ENCODE data around the gene PTPRM. TPM values are rescaled to one million over a fixed set of nuclear protein-coding genes. Genes with fewer than 3 reads are reported as not detected.

Gene PTPRM
- total RNA-seq, 2 experiments from 2014 or later = 2.1 to 3.0 TPM

DNA sequence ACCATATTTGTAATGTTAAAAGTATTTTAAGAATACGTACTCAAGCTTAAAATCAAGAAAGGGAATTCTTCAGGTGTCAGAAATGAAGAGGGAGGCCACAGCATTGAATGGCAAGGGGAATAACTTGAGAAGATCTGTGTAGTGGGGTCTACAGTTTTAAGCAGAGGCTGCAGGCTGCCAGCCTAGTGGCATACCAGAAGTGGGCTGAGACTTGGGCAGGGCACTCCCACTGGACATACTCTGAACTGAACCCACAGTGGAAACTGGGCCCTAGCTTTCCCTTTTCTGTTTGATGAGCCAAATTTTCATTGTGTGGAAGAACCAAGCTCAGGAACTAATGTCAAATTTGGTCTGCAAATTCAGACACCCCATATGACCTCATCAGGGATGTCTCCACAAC, 238.8 kb downstream of the PTPRM start:
- TF ChIP-seq, protein P1, sequence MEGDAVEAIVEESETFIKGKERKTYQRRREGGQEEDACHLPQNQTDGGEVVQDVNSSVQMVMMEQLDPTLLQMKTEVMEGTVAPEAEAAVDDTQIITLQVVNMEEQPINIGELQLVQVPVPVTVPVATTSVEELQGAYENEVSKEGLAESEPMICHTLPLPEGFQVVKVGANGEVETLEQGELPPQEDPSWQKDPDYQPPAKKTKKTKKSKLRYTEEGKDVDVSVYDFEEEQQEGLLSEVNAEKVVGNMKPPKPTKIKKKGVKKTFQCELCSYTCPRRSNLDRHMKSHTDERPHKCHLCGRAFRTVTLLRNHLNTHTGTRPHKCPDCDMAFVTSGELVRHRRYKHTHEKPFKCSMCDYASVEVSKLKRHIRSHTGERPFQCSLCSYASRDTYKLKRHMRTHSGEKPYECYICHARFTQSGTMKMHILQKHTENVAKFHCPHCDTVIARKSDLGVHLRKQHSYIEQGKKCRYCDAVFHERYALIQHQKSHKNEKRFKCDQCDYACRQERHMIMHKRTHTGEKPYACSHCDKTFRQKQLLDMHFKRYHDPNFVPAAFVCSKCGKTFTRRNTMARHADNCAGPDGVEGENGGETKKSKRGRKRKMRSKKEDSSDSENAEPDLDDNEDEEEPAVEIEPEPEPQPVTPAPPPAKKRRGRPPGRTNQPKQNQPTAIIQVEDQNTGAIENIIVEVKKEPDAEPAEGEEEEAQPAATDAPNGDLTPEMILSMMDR (IDR thresholded peaks at IDR 0.05) = no peak
- intact Hi-C loops (cut with micrococcal nuclease) = no loop called here
- Mint-ChIP-seq H3K27me3 (no peaks in the 10 kb centered on the region), H3K27ac (no peak overlapping the region), H3K36me3 (ENCODE audit: low read depth) (no peaks in the 10 kb centered on the region), H3K9me3 (no peaks in the 10 kb centered on the region), H3K4me3 (no peak overlapping the region), H3K4me1 (ENCODE audit: low read depth) (no peaks in the 10 kb centered on the region)
- ChIA-PET POLR2A (no interaction called here), CTCF (interaction anchor here (1.3 kb wide), 1 partner anchor 14 kb away, joined by 3 read pairs; no protein-coding TSS in a partner anchor)
- DNase-seq (no peak), ATAC-seq (no peak)

DNA sequence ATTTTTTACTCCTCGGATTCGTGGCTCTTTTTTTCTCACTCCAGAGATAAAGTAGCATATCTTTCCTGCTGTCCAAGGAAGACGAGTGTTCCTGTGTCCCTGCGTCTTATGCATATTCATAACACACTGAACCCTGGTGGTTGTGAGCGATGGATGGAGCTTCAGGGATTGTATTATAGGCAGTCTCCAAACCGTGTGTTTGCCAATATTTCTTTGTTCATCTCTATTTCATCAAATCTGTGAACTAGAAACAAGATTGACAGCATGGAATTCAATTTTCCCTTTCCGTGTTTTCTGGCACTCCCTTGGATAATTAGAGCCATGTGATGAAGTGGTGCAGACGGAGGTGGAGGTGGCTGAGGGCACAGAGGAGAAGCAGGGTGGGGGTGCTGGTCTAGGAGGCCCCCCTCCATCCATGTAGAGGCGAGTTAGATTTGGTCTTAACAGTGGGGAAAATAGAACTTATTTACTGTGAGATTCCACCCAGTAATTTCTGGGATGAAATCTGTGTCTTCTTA, 240.9 kb downstream of the PTPRM start:
- no peak for DNase-seq
- ATAC-seq = no peak
- ChIA-PET CTCF (no interaction called here), POLR2A (no interaction called here)
- intact Hi-C loops (cut with micrococcal nuclease) = no loop called here
- H3K27ac Mint-ChIP-seq = no peak overlapping the region
- H3K36me3 Mint-ChIP-seq (ENCODE audit: low read depth) = no peaks in the 10 kb centered on the region
- TF ChIP-seq, protein P1 (IDR thresholded peaks at IDR 0.05) = no peak
- H3K27me3 Mint-ChIP-seq = no peaks in the 10 kb centered on the region
- no peaks in the 10 kb centered on the region for H3K9me3 Mint-ChIP-seq
- H3K4me3 Mint-ChIP-seq = no peak overlapping the region
- H3K4me1 Mint-ChIP-seq (ENCODE audit: low read depth) = no peaks in the 10 kb centered on the region

DNA sequence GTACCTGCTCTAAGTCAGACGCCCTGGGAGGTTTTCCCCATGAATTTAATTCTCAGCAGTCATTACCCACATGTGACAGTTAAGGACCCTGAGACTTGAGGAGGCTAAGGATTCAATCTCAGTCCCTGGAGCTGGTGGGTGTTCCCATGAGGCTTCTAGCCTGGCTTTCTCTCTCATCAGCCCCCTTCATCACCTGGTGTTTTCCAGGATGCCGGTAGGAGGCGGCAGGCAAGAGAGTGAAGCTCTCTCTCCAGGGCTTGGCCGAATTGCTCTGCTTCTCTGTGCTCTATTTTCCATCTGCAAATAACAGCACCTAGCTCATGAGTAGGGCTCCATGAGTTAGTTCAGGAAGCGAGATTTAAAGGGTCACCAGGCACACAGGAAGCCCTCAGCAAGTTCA, 241.9 kb downstream of the PTPRM start:
- ATAC-seq = no peak
- DNase-seq = no peak
- Mint-ChIP-seq H3K27me3 (no peaks in the 10 kb centered on the region), H3K9me3 (peaks cover 2% of the 10 kb centered on the region), H3K36me3 (ENCODE audit: low read depth) (no peaks in the 10 kb centered on the region), H3K4me3 (no peak overlapping the region), H3K4me1 (ENCODE audit: low read depth) (no peaks in the 10 kb centered on the region), H3K27ac (no peak overlapping the region)
- TF ChIP-seq, protein P1 (IDR thresholded peaks at IDR 0.05) = no peak
- ChIA-PET POLR2A (no interaction called here), CTCF (no interaction called here)
- intact Hi-C loops (cut with micrococcal nuclease) = no loop called here

DNA sequence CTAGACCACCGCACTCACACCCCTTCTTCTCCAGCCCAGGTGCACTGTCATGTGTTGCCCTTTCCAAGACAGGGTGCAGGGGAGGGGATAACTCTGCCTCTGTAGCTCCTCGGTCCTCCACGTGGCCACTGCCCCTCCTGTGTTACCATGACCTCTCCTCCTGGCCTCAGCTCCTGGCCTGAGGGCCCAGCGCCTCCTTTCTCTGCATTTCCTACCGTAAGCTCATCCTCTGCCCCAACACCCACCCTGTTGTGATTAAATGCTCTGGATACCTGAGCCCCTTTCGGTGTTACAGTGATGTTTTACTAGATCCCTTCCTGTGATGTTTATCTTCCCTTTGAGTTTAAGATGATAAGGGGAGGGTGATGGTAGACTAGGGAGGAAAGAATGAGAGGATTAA, 242.3 kb downstream of the PTPRM start:
- ATAC-seq = no peak
- CTCF ChIA-PET = no interaction called here
- POLR2A ChIA-PET = no interaction called here
- no peak overlapping the region for H3K27ac Mint-ChIP-seq
- TF ChIP-seq, protein P1 (IDR thresholded peaks at IDR 0.05) = no peak
- H3K4me3 Mint-ChIP-seq = no peak overlapping the region
- intact Hi-C loops (cut with micrococcal nuclease) = no loop called here
- DNase-seq = no peak
- H3K27me3 Mint-ChIP-seq = no peaks in the 10 kb centered on the region
- no peaks in the 10 kb centered on the region for H3K36me3 Mint-ChIP-seq (ENCODE audit: low read depth)
- peaks cover 5% of the 10 kb centered on the region for H3K9me3 Mint-ChIP-seq
- H3K4me1 Mint-ChIP-seq (ENCODE audit: low read depth) = no peaks in the 10 kb centered on the region

DNA sequence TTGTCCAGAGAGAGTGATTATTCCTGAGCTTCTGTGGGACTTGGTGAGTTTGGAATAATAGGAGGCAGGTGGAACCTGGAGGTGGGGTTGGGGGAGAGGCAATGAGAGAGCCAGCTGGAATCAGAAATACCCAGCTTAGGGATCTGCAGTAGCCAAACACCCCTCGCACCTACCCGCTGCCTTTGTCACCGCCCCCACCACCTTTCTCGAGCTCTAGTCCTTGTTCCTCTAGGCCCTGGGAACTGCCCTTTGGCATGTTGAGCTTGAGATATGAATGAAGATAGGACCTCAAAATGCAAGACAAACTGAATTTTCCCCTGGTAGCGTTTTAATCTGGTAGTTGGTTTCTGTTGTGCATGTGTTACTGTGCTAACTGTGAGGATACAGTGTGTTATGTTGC, 242.9 kb downstream of the PTPRM start:
- DNase-seq (no peak), ATAC-seq (no peak)
- Mint-ChIP-seq H3K27ac (no peak overlapping the region), H3K27me3 (no peaks in the 10 kb centered on the region), H3K9me3 (peaks cover 8% of the 10 kb centered on the region), H3K36me3 (ENCODE audit: low read depth) (peaks cover 2% of the 10 kb centered on the region), H3K4me3 (no peak overlapping the region), H3K4me1 (ENCODE audit: low read depth) (no peaks in the 10 kb centered on the region)
- intact Hi-C loops (cut with micrococcal nuclease) = no loop called here
- ChIA-PET CTCF (no interaction called here), POLR2A (no interaction called here)
- TF ChIP-seq, protein P1 (IDR thresholded peaks at IDR 0.05) = no peak

Data from activated CD8-positive, alpha-beta T cell treated with anti-CD3 and anti-CD28 coated beads for 36 hours (primary cell).